Embryonic facial prominence (tissue), 1 donor: ENCODE measurements around the gene ETS2.
A peak's percentile ranks its signal among the peaks of the same experiment; 100 is the strongest.

ENCODE experiments used
- DNase-seq: peaks from one replicate; pipeline ENCODE4 v3.0.0-alpha.2; 2016; ENCODE audit errors: extremely low spot score

Gene ETS2

GRCh38 chr21:38805328-38806152 lies at the start of gene ETS2:
Gene ETS2, plus strand, starts transcription at chr21:38805929. Its CDS starts 4,106 bp downstream, at chr21:38810035.
- DNase-seq = peak; percentile 89

GRCh38 chr21:38756746-38757145 lies 49.0 kb upstream of the ETS2 start:
- no peak for DNase-seq

GRCh38 chr21:38758501-38759214 lies 47.1 kb upstream of the ETS2 start:
- DNase-seq = no peak

DNA sequence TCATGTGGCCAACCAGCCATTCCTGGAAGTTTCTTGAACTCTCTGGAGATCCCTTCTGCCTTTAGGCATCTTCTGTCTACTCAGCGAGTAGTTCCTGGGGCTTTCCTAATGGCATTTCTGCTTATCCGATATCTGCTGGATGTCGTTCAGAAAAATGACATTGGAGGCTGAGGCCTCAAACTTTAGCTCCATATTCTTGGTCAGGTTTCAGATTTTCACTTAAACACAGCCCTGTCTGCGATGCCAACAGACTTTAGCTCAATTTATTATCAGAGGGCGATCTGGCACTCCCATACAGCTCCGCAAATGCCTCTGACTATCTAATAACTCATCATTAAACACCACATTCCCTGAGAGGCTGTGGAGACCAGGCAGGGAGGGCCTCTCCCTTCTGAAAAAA lies 46.3 kb upstream of the ETS2 start:
- no peak for DNase-seq

DNA sequence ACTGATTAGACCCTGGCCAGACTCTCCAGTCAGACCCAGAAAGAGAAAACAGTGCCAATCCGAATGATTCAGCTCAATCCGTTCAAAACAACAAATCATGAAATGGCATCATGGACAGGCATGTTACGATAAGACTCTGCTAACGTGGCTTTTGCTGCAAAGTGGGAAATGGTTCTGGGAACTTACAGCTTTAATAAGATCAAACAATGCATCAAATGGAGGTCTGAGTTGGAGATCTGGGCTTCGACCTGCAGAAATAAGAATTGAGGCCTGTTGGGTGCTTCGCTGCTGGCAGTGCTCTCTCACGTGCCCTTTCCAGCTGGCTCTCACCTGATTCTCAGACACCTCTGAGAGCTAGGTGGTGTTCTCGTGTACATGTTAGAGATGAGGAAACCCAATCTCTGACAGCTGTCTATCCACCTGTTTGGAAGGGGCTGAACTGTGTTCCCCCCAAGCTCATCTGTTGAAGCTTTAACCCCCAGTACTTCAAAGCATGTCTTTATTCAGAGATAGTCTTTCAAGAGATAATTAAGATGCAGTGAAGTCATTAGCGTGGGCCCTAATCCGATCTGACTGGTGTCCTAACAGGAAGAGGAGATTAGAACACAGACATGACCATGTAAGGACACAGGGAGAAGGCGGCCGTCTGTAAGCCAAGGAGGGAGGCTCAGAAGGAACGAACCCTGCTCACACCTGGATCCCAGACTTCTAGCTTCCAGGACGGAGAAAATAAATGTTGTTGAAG lies 45.5 kb upstream of the ETS2 start:
- DNase-seq = no peak

DNA sequence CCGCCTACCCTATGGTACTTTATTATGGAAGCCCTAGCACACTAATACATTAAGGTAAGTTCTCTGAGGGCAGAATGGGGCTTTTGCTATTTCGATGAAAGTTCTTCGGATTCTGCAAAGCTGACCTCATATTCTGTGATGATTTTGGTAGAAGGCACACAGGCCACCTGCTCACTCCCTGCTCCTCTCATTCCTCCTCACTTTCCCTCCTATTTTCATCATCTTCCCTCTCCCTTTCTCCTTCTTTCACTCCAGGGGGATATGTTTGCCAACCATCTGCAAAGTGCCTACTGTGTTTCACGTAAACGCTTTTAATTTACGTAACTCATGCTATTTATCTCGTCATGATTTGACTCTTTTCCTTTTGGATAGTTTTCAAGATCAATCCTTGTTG lies 45.0 kb upstream of the ETS2 start:
- DNase-seq = no peak

DNA sequence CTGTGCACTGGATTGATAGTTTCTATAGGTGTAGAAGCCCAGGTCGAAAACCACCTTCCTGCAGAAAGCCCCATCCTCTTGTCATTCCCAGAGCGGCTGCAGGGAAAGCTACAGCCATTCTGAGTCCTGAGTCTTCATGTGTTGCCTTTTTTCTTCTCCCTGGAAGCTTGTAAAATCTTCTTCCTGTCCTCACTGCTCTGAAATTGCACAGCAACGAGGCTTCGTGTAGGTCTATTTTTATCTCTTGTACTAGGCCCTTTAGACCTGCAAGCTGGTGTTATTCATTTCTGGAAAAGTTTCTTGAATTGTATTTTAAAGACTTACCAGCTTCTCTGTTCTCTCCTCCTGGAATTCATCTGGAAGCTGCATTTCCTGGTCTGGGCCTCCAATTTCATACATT lies 44.2 kb upstream of the ETS2 start:
- no peak for DNase-seq

DNA sequence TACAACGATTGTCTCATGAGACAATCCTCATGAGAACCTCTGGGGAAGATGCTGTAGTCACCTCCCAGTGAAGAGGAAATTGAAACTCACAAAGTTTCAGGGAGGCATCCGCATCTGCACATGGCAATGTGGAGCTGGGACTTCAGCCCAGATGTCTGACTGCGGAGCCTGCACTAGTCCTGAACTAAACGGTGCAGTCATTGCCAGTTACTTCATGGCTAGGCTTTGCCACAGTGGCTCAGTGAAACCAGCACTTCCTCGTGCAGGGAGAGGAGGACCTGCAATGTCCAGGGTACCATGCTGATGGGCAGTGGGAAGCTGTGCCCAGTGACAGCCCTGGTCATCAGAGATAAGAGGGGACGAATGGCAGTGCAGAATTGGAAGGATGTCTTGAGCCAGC lies 40.7 kb upstream of the ETS2 start:
- DNase-seq = no peak

GRCh38 chr21:38766987-38767722 lies 38.6 kb upstream of the ETS2 start:
- DNase-seq = no peak

GRCh38 chr21:38768471-38769063 lies 37.2 kb upstream of the ETS2 start:
- DNase-seq = no peak

DNA sequence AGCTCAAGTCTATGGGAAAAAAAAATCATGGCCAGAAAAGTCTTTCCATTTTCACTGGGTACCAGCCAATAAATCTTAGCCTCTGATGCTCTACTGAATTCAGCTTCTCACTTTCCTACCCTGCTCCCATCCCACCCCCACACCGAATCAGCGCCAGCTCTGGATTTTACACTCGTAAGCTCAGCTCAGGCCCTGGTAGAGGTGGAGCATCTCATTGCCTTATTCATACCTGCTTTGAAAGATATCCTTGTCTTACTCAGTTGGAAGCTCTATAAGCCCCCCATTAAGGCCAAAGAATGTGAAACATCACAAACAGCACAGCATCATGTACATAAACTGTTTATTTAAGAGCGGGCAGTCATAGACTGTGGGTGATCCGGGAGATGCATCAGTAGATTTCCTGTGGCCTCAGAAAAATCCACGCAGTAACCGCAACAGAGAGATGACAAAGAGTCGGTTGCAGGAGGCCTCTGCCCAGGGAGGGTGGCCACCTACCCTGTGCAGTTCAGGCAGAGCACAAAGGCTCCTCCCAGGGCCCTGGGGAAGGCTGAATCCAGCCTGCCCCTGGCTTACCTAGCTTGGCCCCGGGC lies 36.4 kb upstream of the ETS2 start:
- no peak for DNase-seq

GRCh38 chr21:38770660-38771059 lies 35.1 kb upstream of the ETS2 start:
- no peak for DNase-seq

- no peak for DNase-seq
These were observed 34.2 kb upstream of the ETS2 start for GRCh38 chr21:38771536-38771935.

GRCh38 chr21:38772646-38773045 lies 33.1 kb upstream of the ETS2 start:
- no peak for DNase-seq

DNA sequence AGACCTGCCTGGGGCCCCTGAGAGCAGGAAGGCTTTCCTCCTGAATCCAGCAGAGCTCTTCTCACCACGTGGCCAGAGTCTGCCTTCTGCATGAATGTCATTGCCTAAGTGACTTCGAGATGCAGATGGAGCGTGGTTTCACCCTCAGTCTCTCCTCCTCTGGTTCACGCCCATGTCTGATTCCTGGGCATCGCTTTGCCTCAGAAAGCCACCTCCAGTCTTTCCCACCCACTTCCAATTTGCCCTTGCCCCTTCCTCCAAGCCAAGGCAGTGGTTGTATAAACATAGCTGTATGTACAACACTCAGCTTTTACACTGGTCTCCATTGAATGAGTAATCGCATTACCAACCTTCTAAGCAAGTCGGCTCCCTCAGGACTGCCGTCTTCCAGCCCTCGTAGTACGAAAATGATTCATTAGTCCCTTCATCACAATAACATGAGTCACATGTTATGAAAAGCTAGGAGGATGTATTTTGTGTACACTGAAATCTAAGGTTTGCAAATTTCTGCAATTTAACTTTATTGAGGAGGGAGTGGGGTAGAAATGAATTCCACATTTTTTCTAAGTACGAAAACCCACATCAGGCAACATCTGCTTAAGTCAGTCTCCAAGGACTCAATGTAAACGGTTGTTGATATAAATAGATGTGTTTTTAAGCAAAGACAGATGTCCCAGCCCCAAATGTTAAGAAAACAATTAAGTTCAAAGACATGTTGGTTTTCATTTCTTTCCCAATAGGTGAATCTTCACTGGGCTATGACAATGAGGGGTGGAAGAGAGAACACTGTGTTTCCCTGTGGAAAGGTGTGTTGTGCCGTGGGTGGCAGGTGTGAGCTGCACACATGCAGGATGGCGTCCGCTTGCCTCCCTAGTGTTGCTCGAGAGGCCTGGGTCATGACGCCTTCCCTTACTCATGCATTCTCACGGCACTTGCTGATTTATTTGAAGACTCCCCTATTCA lies 32.3 kb upstream of the ETS2 start:
- peak; percentile 65 for DNase-seq

- no peak for DNase-seq
These were observed 31.6 kb upstream of the ETS2 start for GRCh38 chr21:38774152-38774551.

GRCh38 chr21:38774586-38775285 lies 31.0 kb upstream of the ETS2 start:
- DNase-seq = no peak

- no peak for DNase-seq
These were observed 30.0 kb upstream of the ETS2 start for GRCh38 chr21:38775733-38776132.

- DNase-seq = no peak
These were observed 28.7 kb upstream of the ETS2 start for GRCh38 chr21:38777015-38777414.
